ENCODE results near the gene SLU7. TPM values are rescaled to one million over a fixed set of nuclear protein-coding genes. Genes with fewer than 3 reads are reported as not detected.

SLU7 gene
- total RNA-seq, 1 donor from 2014 or later, result 48.4 TPM

- DNase-seq (ENCODE audit: low read depth), result no peak
- H3K27ac Mint-ChIP-seq (ENCODE audit: unreplicated experiment), result no peak overlapping the region
- H3K36me3 Mint-ChIP-seq (ENCODE audit: low read depth, unreplicated experiment), result no peaks in the 10 kb centered on the region
- H4K20me1 ChIP-seq (ENCODE audit: insufficient read depth, low read length), result no peaks in the 10 kb centered on the region
- H3K4me2 ChIP-seq (ENCODE audit: low read length), result no peak overlapping the region
- H3K27me3 Mint-ChIP-seq (ENCODE audit: low read depth, unreplicated experiment), result peaks cover 19% of the 10 kb centered on the region
- no peaks in the 10 kb centered on the region for H3K9me3 ChIP-seq (ENCODE audit: insufficient read depth, low read depth, low read length)
- no peaks in the 10 kb centered on the region for H3K27me3 ChIP-seq (ENCODE audit: insufficient read depth, low read length)
- H3K4me1 ChIP-seq (ENCODE audit: insufficient read depth, low read length), result no peaks in the 10 kb centered on the region
- H3K4me1 Mint-ChIP-seq (ENCODE audit: low read depth, unreplicated experiment), result peaks cover 9% of the 10 kb centered on the region
- no peak for FAIRE-seq
- H3K9ac ChIP-seq (ENCODE audit: low read length), result no peak overlapping the region
- H3K79me2 ChIP-seq (ENCODE audit: insufficient read depth, low read length), result no peaks in the 10 kb centered on the region
- no peak overlapping the region for H3K4me3 ChIP-seq (ENCODE audit: insufficient read depth, low read depth, low read length)
- TF ChIP-seq EZH2 (IDR thresholded peaks at IDR 0.05; ENCODE audit: insufficient read depth, low read length) (no peak), CTCF (IDR thresholded peaks at IDR 0.05; ENCODE audit: insufficient read depth, low read depth, low read length) (no peak)
- no peak overlapping the region for H3K4me3 Mint-ChIP-seq (ENCODE audit: unreplicated experiment)
- no peak overlapping the region for H3K27ac ChIP-seq (ENCODE audit: low read depth, low read length)
- no peaks in the 10 kb centered on the region for H3K9me3 Mint-ChIP-seq (ENCODE audit: unreplicated experiment)
- no peaks in the 10 kb centered on the region for H3K36me3 ChIP-seq (ENCODE audit: insufficient read depth, low read length)
- no peak overlapping the region for H2AFZ ChIP-seq (ENCODE audit: low read depth, low read length)
Measured at GRCh38 chr5:160359242-160359641, 59.6 kb downstream of the SLU7 start.

- Mint-ChIP-seq H3K27me3 (ENCODE audit: low read depth, unreplicated experiment) (peaks cover 19% of the 10 kb centered on the region), H3K9me3 (ENCODE audit: unreplicated experiment) (no peaks in the 10 kb centered on the region), H3K4me3 (ENCODE audit: unreplicated experiment) (no peak overlapping the region), H3K27ac (ENCODE audit: unreplicated experiment) (no peak overlapping the region), H3K36me3 (ENCODE audit: low read depth, unreplicated experiment) (no peaks in the 10 kb centered on the region), H3K4me1 (ENCODE audit: low read depth, unreplicated experiment) (peaks cover 5% of the 10 kb centered on the region)
- no peak for TF ChIP-seq CTCF (IDR thresholded peaks at IDR 0.05; ENCODE audit: insufficient read depth, low read depth, low read length)
- TF ChIP-seq EZH2 (IDR thresholded peaks at IDR 0.05; ENCODE audit: insufficient read depth, low read length), result no peak
- Histone ChIP-seq H4K20me1 (ENCODE audit: insufficient read depth, low read length) (no peaks in the 10 kb centered on the region), H3K36me3 (ENCODE audit: insufficient read depth, low read length) (no peaks in the 10 kb centered on the region), H2AFZ (ENCODE audit: low read depth, low read length) (peak overlapping the region; percentile 47), H3K9ac (ENCODE audit: low read length) (no peak overlapping the region), H3K4me2 (ENCODE audit: low read length) (no peak overlapping the region), H3K9me3 (ENCODE audit: insufficient read depth, low read depth, low read length) (no peaks in the 10 kb centered on the region), H3K27ac (ENCODE audit: low read depth, low read length) (no peak overlapping the region), H3K79me2 (ENCODE audit: insufficient read depth, low read length) (no peaks in the 10 kb centered on the region), H3K4me1 (ENCODE audit: insufficient read depth, low read length) (no peaks in the 10 kb centered on the region), H3K4me3 (ENCODE audit: insufficient read depth, low read depth, low read length) (no peak overlapping the region), H3K27me3 (ENCODE audit: insufficient read depth, low read length) (no peaks in the 10 kb centered on the region)
- no peak for DNase-seq (ENCODE audit: low read depth)
- FAIRE-seq, result no peak
Measured at GRCh38 chr5:160357861-160358411, 60.9 kb downstream of the SLU7 start.

GRCh38 chr5:160357394-160357793, 61.5 kb downstream of the SLU7 start:
- TF ChIP-seq EZH2 (IDR thresholded peaks at IDR 0.05; ENCODE audit: insufficient read depth, low read length), result no peak
- no peak for TF ChIP-seq CTCF (IDR thresholded peaks at IDR 0.05; ENCODE audit: insufficient read depth, low read depth, low read length)
- Histone ChIP-seq H3K27ac (ENCODE audit: low read depth, low read length) (no peak overlapping the region), H3K4me2 (ENCODE audit: low read length) (no peak overlapping the region), H3K36me3 (ENCODE audit: insufficient read depth, low read length) (no peaks in the 10 kb centered on the region), H2AFZ (ENCODE audit: low read depth, low read length) (peak overlapping the region; percentile 47), H3K79me2 (ENCODE audit: insufficient read depth, low read length) (no peaks in the 10 kb centered on the region), H4K20me1 (ENCODE audit: insufficient read depth, low read length) (no peaks in the 10 kb centered on the region), H3K9ac (ENCODE audit: low read length) (no peak overlapping the region), H3K9me3 (ENCODE audit: insufficient read depth, low read depth, low read length) (no peaks in the 10 kb centered on the region), H3K4me1 (ENCODE audit: insufficient read depth, low read length) (no peaks in the 10 kb centered on the region), H3K27me3 (ENCODE audit: insufficient read depth, low read length) (no peaks in the 10 kb centered on the region), H3K4me3 (ENCODE audit: insufficient read depth, low read depth, low read length) (no peak overlapping the region)
- no peak for DNase-seq (ENCODE audit: low read depth)
- FAIRE-seq, result no peak
- Mint-ChIP-seq H3K27ac (ENCODE audit: unreplicated experiment) (no peak overlapping the region), H3K36me3 (ENCODE audit: low read depth, unreplicated experiment) (no peaks in the 10 kb centered on the region), H3K9me3 (ENCODE audit: unreplicated experiment) (no peaks in the 10 kb centered on the region), H3K27me3 (ENCODE audit: low read depth, unreplicated experiment) (peaks cover 19% of the 10 kb centered on the region), H3K4me1 (ENCODE audit: low read depth, unreplicated experiment) (peaks cover 5% of the 10 kb centered on the region), H3K4me3 (ENCODE audit: unreplicated experiment) (no peak overlapping the region)
